Lung (tissue), 12 donors: Measurements from ENCODE around the gene MYBPC2. TPM values are rescaled to one million over a fixed set of nuclear protein-coding genes. Genes with fewer than 3 reads are reported as not detected.

ENCODE experiments used
- ATAC-seq: fragments of 200-7000 bp; cut with Tn5 transposase; one replicate; pipeline ENCODE4 v1.9.1; 2020; ENCODE audit warnings: moderate number of reproducible peaks; ENCODE audit not compliant: insufficient read depth, low FRiP score
- DNase-seq, 3 donors: peaks; one replicate each; pipeline ENCODE4 v3.0.0-alpha.2; 2013 to 2017
- H3K27ac ChIP-seq, 2 donors: one replicate each; pipeline ENCODE4 v1.5.1; 2013; ENCODE audit warnings: mild to moderate bottlenecking in 2 of 2, moderate library complexity in 2 of 2, control low read depth in 1 of 2, inconsistent platforms in 1 of 2, low read depth in 1 of 2, low read length in 1 of 2
- H3K27me3 ChIP-seq, 3 donors: one replicate each; pipeline ENCODE4 v1.5.1; 2013; ENCODE audit warnings: low read length in 2 of 3; ENCODE audit not compliant: control insufficient read depth in 3 of 3, insufficient read depth in 3 of 3
- H3K36me3 ChIP-seq, 4 donors: one replicate each; pipeline ENCODE4 v1.5.1; 2013; ENCODE audit warnings: low read length in 4 of 4, mild to moderate bottlenecking in 1 of 4, moderate library complexity in 1 of 4; ENCODE audit not compliant: control insufficient read depth in 4 of 4, insufficient read depth in 4 of 4
- H3K4me1 ChIP-seq, 5 donors: one replicate each; pipeline ENCODE4 v1.5.1; 2013; ENCODE audit warnings: low read length in 5 of 5, mild to moderate bottlenecking in 2 of 5, moderate library complexity in 1 of 5; ENCODE audit not compliant: control insufficient read depth in 5 of 5, insufficient read depth in 5 of 5
- H3K4me3 ChIP-seq: one replicate; pipeline ENCODE4 v1.5.1; 2013; ENCODE audit warnings: mild to moderate bottlenecking, control low read depth, moderate library complexity
- H3K9ac ChIP-seq, 2 donors: one replicate each; pipeline ENCODE4 v1.5.1; 2013; ENCODE audit warnings: low read length in 2 of 2, control low read depth in 1 of 2; ENCODE audit not compliant: insufficient read depth in 1 of 2
- H3K9me3 ChIP-seq, 4 donors: one replicate each; pipeline ENCODE4 v1.5.1; 2013; ENCODE audit warnings: low read length in 3 of 4, mild to moderate bottlenecking in 1 of 4, moderate library complexity in 1 of 4; ENCODE audit not compliant: control insufficient read depth in 4 of 4, insufficient read depth in 3 of 4
- CTCF ChIP-seq: IDR thresholded peaks from 2 replicates; pipeline ENCODE4 v1.5.1; 2012; ENCODE audit warnings: mild to moderate bottlenecking; ENCODE audit errors: control extremely low read depth, extremely low read depth
- WGBS, 2 donors: extraction: QIAGEN DNeasy Blood & Tissue Kit; methylation state at CpG; one replicate each; pipeline ENCODE4 v1.1.7; 2013; 5-methylcytosine and 5-hydroxymethylcytosine counted together
- polyA plus RNA-seq, 2 donors: library from polyadenylated mRNA; stranded (reverse); fragments of 200-250 nt; gene quantifications; one replicate each; pipeline ENCODE4 v1.2.1, GENCODE V29; 2013
- total RNA-seq, 2 donors: library from RNA; depleted of rRNA in 1 of 2; stranded (reverse); fragments of >200 nt in 1 of 2; gene quantifications; one replicate each; pipeline ENCODE4 v1.2.1, GENCODE V29; 2014 to 2021
- donor health status: control.
- donor health status: control.
- donor health status: Bipolar disorder and iron deficiency.
- donor health status: healthy.
- donor health status: DM: yes; HTN: yes; CAD: no.

Gene MYBPC2
- total and polyA plus RNA-seq, 4 donors, result 0.04 to 0.91 (median 0.38) TPM

DNA sequence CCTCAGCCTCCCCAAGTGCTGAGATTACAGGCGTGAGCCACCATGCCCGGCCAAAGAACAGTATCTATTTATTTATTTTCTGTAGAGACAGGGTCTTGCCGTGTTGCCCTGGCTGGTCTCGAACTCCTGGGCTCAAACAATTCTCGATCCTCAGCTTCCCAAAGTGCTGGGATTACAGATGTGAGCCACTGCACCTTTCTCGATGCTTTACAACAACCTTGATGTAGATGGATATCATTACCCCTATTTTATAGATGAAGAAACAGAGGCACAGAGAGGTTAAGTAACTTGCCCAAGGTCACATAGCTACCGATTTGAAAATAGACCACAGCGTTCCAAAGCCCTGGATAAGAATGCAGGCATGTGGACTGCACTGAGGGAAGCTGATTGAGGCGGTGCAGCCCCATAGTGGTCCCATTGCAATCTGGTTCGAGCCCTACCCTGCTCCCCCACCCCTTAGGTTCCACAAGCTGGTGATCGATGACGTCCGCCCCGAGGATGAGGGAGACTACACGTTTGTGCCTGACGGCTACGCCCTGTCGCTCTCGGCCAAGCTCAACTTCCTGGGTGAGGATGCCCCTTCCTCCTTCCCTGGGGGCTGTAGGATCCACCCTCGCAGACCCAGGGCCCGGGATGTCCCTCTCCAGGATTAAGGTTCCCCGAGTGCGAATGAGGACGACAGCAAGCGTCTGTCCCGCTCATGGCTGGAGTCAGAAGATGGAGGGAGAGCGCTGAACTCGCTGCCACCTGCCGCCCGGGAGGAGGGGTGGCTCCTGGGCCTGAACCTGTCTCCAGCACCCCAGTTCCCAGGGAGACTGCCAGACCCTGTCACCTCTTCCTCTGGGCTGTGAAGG is 17.9 kb downstream of the MYBPC2 start:
- WGBS, 2 donors, result 63% methylated on average over 29 to 30 of the region's 30 CpGs
- Histone ChIP-seq H3K36me3 (no peaks in the 10 kb centered on the region), H3K9me3 (peaks cover 0 to 6% (median 0%) of the 10 kb centered on the region in 4 donors), H3K27me3 (peaks cover 0 to 13% (median 0%) of the 10 kb centered on the region in 3 donors), H3K4me1 (no peaks in the 10 kb centered on the region), H3K4me3 (no peak overlapping the region), H3K9ac (no peak overlapping the region), H3K27ac (no peak overlapping the region)
- no peak for DNase-seq
- no peak for ATAC-seq
- TF ChIP-seq CTCF, result no peak

DNA sequence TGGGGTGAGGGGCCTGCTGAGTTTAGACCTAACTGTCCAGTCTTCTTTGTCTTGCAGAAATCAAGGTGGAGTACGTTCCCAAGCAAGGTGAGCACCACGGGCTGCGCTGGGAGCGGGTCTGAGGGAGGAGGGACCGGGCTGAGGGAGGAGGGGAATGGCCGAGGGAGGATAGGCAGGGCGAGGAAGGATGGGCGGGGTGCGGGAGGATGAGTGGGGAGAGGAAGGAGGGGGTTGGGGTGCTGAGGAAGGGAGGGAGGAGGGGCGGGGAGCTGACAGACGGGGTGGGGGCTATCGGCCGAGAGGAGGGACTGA is 18.5 kb downstream of the MYBPC2 start:
- Histone ChIP-seq H3K9me3 (peaks cover 0 to 6% (median 0%) of the 10 kb centered on the region in 4 donors), H3K27ac (no peak overlapping the region), H3K36me3 (no peaks in the 10 kb centered on the region), H3K27me3 (peaks cover 0 to 13% (median 0%) of the 10 kb centered on the region in 3 donors), H3K4me1 (no peaks in the 10 kb centered on the region), H3K9ac (no peak overlapping the region), H3K4me3 (no peak overlapping the region)
- DNase-seq (no peak), ATAC-seq (no peak)
- TF ChIP-seq CTCF, result no peak
- 38 to 44% methylated on average over 13 of the region's 13 CpGs for WGBS, 2 donors

DNA sequence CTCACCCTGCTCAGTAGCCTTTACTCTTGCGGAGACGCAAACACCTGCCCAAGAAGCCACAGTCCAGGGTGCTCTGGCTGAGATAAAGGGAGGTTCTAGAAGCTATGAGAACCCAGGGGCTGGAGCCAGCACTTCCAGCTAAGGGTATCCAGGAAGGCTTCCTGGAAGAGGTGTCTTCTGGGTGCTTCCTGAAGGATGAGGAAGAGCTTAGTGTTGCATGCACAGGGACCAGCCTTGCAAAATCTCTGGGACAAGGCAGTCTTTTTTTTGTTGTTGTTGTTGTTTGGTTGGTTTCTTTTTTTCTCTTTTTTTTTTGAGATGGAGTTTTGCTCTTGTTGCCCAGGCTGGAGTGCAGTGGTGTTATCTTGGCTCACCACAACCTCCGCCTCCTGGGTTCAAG is 20.6 kb downstream of the MYBPC2 start:
- 96 to 97% methylated on average over 3 of the region's 3 CpGs for WGBS, 2 donors
- TF ChIP-seq CTCF, result no peak
- Histone ChIP-seq H3K36me3 (no peaks in the 10 kb centered on the region), H3K4me3 (no peak overlapping the region), H3K9me3 (peaks cover 0 to under 1% (median 0%) of the 10 kb centered on the region in 4 donors), H3K4me1 (peaks cover 0 to under 1% (median 0%) of the 10 kb centered on the region in 5 donors), H3K27me3 (peaks cover 0 to 20% (median 0%) of the 10 kb centered on the region in 3 donors), H3K27ac (no peak overlapping the region), H3K9ac (no peak overlapping the region)
- no peak for DNase-seq
- no peak for ATAC-seq
